GM19452 (cell line): Measurements from ENCODE around the gene LHPP.

Experiments used
- ATAC-seq: cut with Tn5 transposase; IDR thresholded peaks from one replicate; pipeline ENCODE4 v1.9.1; 2021; ENCODE audit not compliant: unreplicated experiment

The LHPP gene

DNA sequence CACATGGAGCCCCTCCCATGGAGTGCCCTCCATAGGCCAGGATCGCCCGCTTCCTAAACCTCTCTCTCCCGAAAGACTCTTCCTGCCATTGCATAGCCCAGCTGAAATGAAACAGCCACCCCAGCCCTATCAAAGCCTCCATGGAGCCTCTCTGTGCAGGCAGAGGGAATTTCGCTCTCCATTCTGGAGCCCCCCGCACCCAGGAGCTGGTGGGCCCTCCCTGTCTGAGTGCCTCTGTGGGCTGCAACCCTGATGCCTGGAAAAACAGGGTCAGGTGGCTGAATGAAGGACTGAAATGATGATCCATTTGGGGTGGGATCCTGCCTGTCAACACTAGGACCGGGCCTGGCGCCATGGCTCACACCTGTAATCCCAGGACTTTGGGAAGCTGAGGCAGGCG is 176.1 kb downstream of the LHPP start:
- ATAC-seq: no peak

GRCh38 chr10:124639206-124639605 is 177.6 kb downstream of the LHPP start:
- no peak for ATAC-seq

DNA sequence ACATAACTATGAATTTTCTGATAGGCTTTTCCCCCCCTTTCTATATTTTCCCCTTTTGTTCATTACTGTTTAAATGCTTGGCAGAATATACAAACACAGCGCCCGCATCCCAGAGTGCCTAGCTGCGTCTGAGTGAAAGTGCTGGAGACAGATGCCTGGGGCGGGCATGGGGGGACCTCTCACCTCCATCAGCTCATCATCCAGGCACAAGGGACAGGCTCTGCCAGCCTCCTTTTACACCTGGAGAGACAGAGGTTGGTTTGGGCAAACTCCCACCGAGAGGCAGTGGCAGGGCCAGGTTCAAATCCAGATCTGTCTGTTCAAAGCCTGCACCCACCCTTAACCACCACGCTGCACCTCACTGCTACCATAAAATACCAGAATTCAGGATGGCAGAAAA is 178.0 kb downstream of the LHPP start:
- ATAC-seq: no peak

- ATAC-seq: no peak
Measured at GRCh38 chr10:124640056-124640455, 178.4 kb downstream of the LHPP start.

GRCh38 chr10:124640538-124641231 is 179.1 kb downstream of the LHPP start:
- peak; percentile 44 for ATAC-seq

GRCh38 chr10:124641282-124642087 is 179.9 kb downstream of the LHPP start:
- peak; percentile 57 for ATAC-seq

DNA sequence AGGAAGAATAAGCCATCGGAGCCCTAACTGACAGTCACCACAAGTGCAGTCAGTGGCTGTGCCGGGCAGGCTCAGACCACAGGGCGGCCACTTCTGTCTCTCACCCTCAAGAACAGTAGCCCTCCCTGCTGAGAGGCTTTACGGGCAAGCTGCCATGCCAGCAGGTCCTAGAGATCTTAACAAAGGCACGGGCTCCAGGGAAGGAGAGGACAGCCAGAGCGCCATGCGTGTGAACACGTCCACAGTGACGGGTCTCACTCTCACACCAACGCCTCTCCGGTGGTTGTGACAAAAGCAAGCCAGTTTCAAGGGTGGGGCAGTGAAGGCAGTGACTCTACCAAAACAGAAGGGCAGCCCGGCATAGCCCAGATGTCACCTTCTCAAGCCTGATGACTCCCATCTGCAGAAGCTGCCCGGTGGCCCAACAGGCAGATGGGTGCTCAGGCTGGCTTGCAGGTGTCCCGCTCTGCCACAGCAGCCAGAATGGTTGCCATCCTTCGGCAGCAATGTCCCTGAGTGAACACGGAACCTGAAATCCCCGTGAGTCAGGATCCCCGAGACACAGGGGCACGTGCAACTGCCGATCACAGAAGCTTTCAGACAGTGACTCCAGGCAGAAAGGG is 180.6 kb downstream of the LHPP start:
- no peak for ATAC-seq

GRCh38 chr10:124643330-124644009 is 181.8 kb downstream of the LHPP start:
- no peak for ATAC-seq

GRCh38 chr10:124644236-124644635 is 182.6 kb downstream of the LHPP start:
- ATAC-seq: no peak

GRCh38 chr10:124644771-124645415 is 183.3 kb downstream of the LHPP start:
- no peak for ATAC-seq

DNA sequence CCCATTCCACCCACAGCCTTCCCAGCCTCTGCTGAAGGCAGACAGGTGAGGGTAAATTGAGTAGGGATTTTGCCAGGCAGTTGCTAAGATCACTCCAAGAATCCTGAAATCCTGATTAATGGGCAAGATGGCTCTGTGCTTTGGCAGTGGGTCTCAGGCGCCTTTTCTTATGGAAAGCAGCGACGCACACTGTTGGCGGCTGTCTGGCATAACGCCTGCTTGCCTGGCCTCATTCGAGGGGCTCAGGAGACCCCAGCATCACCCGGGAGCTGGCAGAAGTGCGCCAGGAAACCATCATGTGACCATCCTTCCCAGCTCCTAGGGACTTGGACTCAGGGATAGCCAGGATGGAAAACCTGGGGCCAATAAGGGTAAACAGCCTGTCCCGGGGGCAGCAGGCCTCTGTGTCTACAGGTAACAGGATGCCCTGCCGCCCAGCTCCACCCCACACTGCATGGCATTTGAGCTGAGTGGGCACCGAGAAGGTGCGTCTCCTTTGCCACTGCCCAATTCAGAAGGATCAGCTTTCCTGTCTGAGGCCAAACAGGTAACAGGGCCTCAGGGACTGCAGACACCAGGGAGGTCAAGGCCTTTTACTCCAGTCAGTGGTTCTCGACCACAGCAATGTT is 184.0 kb downstream of the LHPP start:
- ATAC-seq: no peak

DNA sequence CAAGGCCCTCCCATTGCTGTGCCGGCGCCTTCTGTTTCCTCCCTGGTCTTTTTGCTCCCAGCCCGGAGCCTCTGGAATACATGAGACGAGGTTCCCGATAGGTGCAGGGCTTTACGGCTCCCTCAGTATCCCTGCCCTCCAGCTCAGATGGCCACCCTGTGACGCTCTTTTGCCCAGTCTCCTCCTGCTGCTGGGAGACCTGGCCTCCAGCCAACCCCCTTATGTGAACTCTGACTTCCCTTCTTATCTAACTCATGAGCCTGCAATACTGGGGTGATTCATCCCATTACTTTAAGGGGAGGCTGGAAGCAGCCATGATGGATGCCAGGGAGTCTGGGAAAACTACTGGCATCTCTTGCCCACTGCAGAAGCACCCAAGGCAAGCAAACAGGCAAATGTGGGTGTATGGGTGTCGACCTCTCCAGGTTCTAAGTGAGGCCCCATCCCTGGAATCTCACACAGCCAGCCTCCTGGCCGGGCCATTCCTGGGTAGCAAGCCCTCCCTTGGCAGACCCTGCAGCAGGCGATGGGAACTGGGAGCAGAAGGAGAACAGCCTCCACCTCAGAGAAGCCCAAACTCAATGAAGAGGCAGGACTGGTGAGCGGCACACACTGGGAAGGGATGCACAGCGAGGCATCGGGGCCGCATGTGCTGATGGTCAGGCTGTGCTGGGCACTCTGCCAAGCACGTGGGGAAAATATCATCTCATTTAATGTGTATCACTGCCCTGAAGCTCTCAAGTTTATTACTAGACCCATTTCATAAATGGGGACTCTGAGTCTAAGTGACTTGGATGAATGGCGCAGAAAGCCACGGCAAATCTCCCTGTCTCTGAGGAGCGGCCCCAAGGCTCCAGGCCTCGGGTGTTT is 185.1 kb downstream of the LHPP start:
- ATAC-seq: no peak

DNA sequence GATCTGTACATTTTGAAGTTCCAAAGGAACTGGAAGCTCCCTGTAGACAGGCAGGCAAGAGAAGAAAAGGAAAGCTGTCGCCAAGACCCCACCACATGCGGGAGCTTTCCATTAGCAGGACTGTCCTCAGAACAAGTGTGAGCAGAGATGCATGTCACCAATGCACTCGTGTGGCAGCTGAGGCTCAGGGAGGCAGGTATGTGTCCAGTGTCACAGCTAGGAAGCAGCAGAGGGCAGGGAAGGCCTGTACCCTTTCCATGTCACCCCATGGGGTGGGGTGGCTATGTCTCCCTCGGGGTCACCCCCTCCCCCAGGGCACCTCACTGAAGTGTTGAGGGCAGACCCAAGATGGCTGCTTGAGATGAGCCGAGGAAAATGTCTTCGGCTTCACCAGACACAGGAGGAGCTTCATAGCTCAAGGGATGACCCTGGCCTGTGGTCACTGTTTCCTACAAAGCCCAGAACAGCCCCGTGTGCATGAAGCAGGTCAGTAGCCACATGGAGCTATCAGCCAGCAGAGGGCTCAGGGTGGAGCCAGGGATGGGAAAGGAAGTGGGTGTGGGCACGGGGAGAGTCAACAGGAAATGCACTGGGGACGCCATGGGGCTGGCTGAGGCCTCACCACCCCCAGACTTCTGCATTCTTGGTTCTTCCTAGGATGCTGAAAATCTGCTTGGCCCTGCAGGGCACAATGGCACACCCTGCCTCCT is 186.0 kb downstream of the LHPP start:
- ATAC-seq: peak; percentile 55

- no peak for ATAC-seq
Measured at GRCh38 chr10:124648131-124648475, 186.5 kb downstream of the LHPP start.

DNA sequence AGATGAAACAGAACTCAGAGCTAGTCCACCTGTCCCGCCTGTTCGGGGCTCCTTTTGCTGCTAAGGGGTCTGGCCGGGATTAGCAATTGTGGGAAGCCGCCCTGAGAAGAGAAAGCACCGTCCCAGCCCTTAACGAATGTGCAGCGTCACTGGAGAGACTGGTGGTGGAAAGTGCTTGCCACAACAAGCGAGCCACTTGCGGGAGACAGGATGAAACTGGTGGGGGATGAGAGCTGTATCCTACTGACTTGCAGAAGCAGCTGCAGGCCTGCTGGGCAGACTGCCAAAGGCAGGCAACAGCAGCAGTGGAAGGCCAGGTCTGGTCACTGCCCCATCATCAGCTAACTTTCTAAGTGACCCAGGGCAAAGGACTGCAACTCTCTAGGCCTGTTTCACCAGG is 187.1 kb downstream of the LHPP start:
- no peak for ATAC-seq

DNA sequence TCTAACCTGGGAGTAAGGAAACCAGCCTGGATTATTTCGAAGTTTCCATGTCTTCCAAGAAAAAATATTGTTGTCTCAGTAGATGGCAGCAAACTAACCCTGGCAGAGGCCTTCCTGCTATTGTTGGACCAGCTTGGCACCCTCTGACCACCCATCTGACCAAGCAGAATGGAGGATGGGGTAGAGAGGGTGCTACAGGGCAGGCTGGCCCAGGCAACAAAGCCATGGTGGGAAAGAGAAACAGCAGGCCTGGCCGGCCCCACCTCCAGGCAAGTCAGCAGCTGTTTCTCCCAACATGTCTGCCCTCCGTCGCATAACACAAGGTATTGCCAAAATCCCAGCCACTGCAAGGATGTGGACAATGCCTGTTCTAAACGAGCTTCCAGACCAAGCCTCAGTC is 187.6 kb downstream of the LHPP start:
- no peak for ATAC-seq

DNA sequence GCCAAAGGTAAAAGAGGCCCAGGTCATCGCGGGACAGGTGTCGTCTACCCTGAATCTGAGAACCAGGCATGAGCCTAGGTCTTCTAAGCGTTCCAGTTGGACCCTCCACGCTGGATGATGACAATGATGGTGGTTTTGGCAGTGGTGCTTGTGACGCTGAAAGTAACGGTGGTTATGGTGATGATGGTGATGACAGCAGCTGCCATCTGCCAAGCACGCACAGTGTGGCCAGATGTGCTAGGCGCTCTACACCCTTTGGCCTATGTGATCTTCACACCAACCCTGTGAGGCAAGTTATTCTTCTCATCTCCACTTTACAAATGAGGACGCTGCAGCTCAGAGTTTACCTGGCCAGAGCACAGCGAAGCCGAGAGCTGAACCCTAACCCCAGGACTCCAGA is 188.6 kb downstream of the LHPP start:
- no peak for ATAC-seq

- no peak for ATAC-seq
Measured at GRCh38 chr10:124650820-124651401, 189.3 kb downstream of the LHPP start.

GRCh38 chr10:124651402-124651891 is 189.8 kb downstream of the LHPP start:
- ATAC-seq: no peak
